ENCODE data around the gene CALML5.

- no peak for TF ChIP-seq CTCF (IDR thresholded peaks at IDR 0.05; ENCODE audit: insufficient read depth, low read length, poor library complexity, severe bottlenecking)
- no peak for TF ChIP-seq EZH2phosphoT487 (conservative IDR thresholded peaks at IDR 0.05; ENCODE audit: low read length)
Observed at GRCh38 chr10:5544216-5544805, 44.9 kb upstream of the CALML5 start.
